Omental fat pad (tissue), 4 donors: ENCODE measurements around the gene NOP56. TPM values are rescaled to one million over a fixed set of nuclear protein-coding genes. Genes with fewer than 3 reads are reported as not detected.

Experiments
- ATAC-seq: fragments of 150-250 bp; one replicate; pipeline ENCODE4 v1.9.1; 2016; ENCODE audit warnings: mild to moderate bottlenecking, moderate library complexity; ENCODE audit not compliant: low FRiP score
- DNase-seq: peaks from one replicate; pipeline ENCODE4 v3.0.0-alpha.2; 2019; ENCODE audit warnings: low spot score
- total RNA-seq, 4 donors: library from RNA; depleted of rRNA; stranded (reverse); fragments of >200 nt; gene quantifications; one replicate each; pipeline ENCODE4 v1.1.0, GENCODE V29; 2016
- TF ChIP-seq, protein P1 (sequence below), 3 donors: fragments of 450-650 bp; IDR thresholded peaks; one replicate each; pipeline ENCODE4 v1.5.1; 2016 to 2017; ENCODE audit warnings: antibody characterized with exemption in 3 of 3, mild to moderate bottlenecking in 3 of 3, moderate library complexity in 2 of 3

NOP56 gene
- total RNA-seq, 4 donors from 2014 or later: 77.3 to 463 (median 96.6) TPM

DNA sequence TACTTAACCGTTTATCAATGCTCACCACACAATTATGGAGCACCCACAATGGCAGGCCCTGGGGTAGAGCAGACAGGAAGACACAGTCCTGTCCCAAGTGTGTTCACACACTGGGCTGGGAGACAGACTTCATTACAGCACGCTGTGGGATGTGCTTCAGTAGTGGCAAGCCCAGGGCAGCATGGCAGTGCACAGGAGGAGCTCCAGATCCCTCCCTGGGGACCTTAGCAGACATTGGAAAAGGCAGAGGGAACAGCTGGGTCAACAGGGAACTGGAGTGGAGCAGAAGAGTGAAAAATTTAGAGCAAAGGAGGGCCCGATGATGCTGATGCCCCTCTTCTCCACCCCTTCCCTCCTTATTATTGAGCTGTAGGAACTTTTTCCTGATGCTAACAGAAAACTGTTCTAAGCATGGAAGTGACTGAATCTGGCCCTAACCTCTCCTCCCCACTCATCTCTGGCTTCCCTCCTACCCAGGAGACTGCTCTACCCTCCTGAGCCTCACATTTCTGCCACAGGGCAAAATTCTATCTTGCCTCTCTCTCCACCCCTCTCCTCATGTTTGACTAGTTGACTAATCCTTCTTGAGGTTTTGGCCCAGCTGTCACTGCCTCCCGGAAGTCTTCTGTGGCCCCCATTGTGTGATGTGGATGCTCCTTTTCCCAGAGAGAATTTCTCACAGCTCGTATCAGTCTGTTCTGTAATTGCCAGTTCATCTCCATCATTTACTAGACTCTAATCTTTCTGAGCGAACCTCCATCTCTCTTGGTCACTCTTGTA lies 41.3 kb upstream of the NOP56 start:
- TF ChIP-seq, protein P1, sequence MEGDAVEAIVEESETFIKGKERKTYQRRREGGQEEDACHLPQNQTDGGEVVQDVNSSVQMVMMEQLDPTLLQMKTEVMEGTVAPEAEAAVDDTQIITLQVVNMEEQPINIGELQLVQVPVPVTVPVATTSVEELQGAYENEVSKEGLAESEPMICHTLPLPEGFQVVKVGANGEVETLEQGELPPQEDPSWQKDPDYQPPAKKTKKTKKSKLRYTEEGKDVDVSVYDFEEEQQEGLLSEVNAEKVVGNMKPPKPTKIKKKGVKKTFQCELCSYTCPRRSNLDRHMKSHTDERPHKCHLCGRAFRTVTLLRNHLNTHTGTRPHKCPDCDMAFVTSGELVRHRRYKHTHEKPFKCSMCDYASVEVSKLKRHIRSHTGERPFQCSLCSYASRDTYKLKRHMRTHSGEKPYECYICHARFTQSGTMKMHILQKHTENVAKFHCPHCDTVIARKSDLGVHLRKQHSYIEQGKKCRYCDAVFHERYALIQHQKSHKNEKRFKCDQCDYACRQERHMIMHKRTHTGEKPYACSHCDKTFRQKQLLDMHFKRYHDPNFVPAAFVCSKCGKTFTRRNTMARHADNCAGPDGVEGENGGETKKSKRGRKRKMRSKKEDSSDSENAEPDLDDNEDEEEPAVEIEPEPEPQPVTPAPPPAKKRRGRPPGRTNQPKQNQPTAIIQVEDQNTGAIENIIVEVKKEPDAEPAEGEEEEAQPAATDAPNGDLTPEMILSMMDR (IDR thresholded peaks at IDR 0.05): no peak
- no peak for DNase-seq
- ATAC-seq: no peak

DNA sequence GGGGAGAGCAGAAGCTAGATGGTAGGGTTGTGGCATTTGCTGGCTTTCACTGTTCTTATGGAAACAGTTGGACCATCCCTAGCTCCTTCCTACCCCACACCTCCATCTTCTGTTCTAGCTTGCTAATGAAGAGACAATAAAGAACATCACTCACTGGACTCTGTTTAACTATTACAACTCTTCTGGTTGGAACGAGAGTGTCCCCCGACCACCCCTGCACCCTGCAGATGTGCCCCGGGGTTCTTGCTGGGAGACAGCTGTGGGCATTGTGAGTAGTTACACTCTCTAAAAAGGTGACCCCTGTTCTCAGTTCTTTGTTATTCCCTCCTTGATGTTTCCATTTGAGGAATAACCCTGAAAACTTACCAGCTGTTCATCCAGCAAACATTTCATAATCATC lies 40.4 kb upstream of the NOP56 start:
- no peak for ATAC-seq
- DNase-seq: no peak
- TF ChIP-seq, protein P1 (IDR thresholded peaks at IDR 0.05): no peak

DNA sequence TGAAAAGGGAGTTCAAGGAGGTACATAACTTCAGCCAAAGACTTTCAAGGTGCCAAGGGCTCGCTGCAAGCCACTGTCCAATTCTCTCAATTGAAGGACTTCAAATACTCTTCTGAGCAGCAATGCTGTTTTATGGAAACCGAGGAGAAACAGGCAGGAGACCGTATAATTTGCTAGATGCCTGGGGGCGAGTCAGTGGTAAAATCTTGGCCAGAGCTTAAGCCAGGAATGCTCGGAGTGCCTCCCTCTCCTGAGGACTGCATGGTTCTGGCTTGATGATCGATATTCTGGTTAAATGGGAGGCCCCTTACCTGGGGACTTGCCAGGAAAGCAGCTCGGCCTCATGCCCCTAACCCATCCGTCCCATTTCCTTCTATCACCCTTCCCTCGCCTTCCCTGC lies 35.8 kb upstream of the NOP56 start:
- DNase-seq: no peak
- TF ChIP-seq, protein P1 (IDR thresholded peaks at IDR 0.05): no peak
- no peak for ATAC-seq

DNA sequence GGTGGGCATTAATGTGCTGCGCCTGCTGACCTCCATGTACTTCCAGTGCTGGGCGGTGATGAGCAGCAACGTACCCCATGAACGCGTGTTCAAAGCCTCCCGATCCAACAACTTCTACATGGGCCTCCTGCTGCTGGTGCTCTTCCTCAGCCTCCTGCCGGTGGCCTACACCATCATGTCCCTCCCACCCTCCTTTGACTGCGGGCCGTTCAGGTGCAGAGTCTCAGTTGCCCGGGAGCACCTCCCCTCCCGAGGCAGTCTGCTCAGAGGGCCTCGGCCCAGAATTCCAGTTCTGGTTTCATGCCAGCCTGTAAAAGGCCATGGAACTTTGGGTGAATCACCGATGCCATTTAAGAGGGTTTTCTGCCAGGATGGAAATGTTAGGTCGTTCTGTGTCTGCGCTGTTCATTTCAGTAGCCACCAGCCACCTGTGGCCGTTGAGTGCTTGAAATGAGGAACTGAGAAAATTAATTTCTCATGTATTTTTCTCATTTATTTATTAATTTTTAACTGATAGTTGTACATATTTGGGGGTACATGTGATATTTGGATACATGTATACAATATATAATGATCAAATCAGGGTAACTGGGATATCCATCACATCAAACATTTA lies 35.2 kb upstream of the NOP56 start:
- TF ChIP-seq, protein P1 (IDR thresholded peaks at IDR 0.05): no peak
- ATAC-seq: no peak

DNA sequence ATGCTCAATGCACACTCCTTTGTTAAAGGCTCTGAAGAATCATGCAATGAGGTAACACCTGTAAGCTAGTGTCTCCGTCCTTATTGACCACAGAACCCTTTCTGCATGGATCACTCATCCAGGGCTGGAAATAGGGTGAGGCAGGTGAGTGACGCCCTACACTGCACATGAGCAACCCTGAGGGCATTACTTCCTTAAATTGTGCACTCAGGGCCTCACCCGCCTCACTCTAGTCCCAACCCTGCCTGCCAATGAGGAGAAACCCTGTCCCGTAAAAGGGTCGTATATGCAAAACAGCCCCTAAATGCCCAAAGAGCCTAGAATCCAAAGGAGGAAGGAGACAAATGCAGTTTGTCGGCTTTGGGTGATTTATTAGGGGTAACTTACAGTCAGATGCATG lies 33.6 kb upstream of the NOP56 start:
- TF ChIP-seq, protein P1 (IDR thresholded peaks at IDR 0.05): no peak
- ATAC-seq: no peak
- no peak for DNase-seq

More for the DNA sequence above, 35.2 kb upstream of the NOP56 start:
- DNase-seq: no peak

DNA sequence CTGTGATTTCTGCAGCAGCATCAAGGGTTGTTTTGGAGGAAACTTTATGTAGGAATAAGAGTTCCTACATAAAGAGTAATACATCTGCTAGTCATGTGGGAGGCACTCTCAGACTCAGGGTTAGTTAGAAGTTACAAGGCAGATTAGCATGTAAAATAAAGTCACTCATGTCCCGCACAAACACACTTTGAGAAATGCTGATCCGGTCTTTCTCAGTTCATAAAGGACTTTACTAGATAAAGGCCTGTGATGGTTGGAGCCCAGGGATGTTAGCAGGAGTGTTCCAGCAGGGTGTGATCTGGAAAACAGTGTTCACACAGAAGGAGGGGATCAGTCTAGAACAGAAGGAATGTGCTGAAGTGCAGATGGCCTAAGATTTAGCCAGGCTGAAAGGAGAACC lies 33.1 kb upstream of the NOP56 start:
- DNase-seq (no peak), ATAC-seq (no peak)
- TF ChIP-seq, protein P1 (IDR thresholded peaks at IDR 0.05): no peak
